ENCODE results near the gene KCNQ4.

The KCNQ4 gene

GRCh38 chr1:40796939-40797667 lies 13.5 kb downstream of the KCNQ4 start:
- DNase-seq: no peak

DNA sequence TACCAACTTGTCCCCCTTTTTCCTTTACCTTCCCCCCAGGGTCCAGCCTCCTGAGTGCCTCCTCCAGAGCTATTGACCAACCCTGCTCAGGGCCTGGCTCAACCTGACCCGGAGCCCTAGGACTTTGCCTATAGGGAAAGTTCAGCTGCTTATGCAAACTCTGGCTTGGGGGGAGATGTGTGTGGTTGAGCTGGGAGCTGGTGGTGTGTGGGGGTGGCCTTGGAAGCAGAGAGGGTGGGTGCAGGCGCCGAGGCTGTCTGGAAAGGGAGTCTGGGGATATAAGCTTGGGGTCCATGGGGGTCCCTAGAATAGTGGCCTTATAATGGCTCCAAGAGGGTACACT lies 14.1 kb downstream of the KCNQ4 start:
- DNase-seq: no peak

DNA sequence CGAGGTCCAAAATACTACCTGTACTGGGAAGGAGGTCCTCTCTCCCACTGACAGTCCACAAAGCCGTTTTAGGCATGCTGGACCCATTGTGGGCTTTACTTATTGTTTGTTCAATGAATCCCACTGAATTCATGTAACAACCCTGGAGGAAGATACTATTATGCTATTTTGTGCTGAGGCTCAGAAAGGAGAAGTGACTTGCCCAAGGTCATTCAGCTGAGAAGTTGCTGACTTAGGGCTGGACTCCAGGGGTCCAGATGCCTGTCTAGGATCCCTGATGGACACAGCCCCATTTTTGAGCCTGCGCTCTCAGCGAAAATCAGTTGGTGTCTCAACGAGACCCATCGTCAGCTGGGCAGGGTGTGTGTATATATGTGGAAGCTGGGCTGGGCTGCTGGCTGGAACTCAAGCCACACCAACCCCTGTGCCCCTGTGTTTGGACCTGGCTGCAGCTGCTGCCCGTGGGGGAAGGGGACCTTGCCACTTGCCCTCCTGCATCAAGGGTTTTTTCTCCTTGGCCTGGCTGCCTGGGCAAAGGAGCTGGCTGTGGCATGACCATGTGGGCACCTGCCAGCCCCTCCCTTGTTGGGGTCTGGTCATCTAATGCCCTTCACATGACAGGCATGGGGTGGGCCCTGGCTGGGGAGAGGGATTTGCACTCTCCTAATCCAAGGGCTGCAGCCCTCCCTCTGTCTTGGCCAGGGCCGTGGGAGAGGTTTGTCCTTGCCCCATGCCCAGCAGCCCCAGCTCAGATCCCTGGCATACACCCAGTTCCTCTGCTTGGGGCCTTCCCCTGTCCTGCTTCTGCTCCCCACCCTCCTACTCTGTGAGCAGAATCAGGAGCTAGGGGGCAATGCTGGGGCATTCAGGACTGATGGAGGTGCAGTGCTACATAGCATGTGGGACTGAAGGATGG lies 15.0 kb downstream of the KCNQ4 start:
- no peak for DNase-seq

DNA sequence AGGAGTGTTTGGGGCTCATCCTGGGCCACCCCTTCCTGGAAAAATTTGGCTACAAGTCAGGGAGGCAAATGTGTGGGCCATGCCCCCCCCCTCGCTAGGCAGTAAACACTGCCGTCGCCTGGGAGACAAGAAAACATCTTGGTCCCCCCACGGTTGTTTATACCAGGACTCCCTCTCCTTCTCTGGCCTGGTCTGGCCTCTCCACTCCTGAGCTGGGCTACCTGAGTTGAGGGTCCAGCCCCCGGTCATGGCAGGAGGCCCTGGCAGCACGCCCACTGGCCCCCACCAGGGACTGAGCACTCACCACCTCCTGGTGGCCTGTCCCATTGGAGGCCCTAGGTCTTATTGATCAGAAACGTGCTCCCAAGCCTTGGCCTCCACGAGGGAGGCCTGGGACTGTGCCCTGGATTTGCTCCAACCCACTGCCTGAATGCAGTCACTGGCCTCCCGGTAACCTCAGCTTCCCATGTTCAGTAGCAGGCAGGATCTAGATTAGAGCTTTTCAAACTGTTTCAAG lies 15.8 kb downstream of the KCNQ4 start:
- DNase-seq: no peak

- no peak for DNase-seq
These were observed 18.1 kb downstream of the KCNQ4 start for GRCh38 chr1:40801742-40802077.

GRCh38 chr1:40802078-40802741 lies 18.6 kb downstream of the KCNQ4 start:
- no peak for DNase-seq

GRCh38 chr1:40802742-40803113 lies 19.1 kb downstream of the KCNQ4 start:
- no peak for DNase-seq

DNA sequence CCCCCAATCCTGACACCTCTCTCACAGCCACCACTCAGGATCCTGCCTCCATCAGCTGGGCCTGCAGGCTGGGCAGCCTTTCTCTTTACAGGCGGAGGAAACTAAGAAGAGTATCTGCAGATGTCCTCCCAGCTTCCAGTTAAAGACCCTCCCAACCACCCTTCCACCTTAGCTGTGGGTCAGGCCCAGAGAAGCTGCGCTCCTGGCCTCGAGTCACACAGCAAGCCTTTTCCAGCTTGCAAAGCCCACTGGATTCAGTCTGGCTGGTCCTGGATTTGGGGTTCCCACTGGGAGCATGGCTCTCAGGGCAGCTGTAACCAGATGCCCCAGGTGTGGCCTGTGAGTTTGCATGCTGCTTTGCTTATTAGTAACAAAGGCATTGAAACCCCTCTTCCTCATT lies 19.9 kb downstream of the KCNQ4 start:
- no peak for DNase-seq

- DNase-seq: no peak
These were observed 20.3 kb downstream of the KCNQ4 start for GRCh38 chr1:40803902-40804301.

DNA sequence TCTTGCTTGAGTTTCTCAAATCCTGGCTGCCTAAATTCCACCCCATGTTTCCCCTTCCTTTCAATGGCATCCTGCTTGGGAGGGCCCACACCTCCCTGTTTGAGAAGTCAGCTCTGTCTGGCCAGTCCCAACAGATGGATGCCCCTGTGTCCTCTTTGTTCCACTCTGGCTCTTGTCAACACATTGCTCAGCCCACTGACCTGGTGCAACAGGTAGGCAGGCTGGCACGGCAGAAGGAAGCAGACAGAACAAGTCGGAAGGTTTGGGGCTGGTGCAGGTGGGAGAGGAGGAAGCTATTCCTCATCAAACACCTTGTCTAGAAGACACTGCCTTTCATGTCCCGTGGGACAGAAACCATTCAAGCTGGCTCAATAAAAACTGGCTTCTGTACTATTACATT lies 22.7 kb downstream of the KCNQ4 start:
- DNase-seq: no peak

DNA sequence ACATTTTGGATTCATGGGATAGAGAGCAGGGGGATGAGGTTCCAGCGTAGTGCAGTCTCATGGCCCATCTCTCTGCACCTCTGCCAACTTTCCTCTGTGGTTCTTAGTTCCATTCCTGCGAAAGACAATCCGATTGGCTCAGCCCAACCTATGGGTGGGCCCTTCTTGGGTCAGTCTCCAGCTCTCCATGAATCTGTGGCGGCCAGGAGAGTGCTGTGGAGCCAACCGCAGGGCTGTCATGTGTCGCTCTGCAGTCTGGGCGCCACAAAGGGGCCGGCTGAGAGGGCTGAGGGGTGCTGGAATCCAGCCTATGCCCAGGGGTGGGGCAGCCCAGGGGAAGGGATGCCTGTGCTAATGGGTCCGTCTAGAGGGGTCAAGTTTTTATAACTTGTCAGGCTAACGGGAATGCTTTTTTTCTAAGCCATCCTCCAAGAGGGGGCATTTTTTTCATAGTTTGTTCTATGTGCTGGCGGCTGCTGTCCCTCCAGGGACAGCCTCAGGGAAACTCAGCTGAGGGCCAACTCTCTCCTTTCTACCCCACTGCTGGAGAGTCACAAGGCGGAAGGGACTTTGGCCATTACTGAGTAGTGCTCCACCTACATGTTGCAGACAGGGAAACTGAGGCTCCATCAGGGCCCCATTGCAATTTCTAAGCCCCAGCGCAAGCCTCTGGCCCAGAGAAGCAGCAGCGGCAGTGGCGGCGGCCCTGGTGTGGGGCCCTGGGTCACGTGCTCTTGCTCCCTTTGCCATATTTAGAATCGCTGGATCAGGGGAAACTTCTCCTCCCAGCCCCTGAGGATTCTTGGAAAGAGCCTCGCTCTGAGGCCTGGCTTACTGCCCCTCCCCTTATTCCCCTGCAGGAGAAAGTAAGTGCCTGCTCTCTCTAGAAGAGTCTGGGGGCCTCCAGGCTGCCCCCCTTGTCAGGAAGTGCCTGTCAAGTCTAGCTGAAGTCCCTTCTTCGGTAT lies 23.4 kb downstream of the KCNQ4 start:
- DNase-seq: no peak

- no peak for DNase-seq
These were observed 24.4 kb downstream of the KCNQ4 start for GRCh38 chr1:40808002-40808401.

DNA sequence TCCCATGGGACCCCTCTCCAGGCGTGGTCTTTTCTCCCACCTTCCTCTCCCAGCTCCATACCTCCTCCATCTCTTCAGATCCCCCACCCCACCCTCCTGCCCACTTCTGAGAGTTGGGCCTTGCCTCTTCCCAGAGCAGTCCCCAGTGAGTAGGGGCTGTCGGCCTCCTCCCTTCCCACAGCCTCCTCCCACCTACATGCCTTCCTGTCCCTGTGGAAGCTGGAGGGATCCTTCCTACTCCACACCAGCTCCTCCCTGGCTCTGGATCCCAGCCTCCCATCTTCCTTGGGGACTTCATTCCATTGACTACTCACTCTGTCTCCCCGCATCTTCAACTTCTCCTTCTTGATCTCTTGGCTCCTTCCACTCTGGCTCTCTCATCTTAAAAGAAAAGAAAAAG lies 24.9 kb downstream of the KCNQ4 start:
- no peak for DNase-seq

DNA sequence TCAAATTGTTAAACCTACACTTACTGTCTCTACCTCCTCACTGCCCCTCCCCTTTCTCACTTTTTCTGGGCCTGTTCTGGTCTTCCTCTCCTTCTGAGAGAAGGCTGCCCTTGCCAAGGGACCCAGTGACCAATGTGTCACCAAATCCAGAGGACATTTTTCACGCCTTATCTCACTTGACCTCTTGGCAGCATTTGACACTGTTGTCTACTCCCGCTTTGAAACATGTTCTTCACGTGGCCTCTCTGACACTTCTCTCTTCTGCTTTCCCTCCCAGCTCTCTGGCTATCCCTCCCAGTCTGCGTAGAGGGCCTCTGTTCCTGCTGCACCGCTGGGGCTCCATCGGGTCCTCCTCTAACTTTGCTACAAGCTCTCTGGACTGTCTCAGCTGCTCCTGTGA lies 25.3 kb downstream of the KCNQ4 start:
- no peak for DNase-seq

- DNase-seq: no peak
These were observed 27.3 kb downstream of the KCNQ4 start for GRCh38 chr1:40810927-40811326.

DNA sequence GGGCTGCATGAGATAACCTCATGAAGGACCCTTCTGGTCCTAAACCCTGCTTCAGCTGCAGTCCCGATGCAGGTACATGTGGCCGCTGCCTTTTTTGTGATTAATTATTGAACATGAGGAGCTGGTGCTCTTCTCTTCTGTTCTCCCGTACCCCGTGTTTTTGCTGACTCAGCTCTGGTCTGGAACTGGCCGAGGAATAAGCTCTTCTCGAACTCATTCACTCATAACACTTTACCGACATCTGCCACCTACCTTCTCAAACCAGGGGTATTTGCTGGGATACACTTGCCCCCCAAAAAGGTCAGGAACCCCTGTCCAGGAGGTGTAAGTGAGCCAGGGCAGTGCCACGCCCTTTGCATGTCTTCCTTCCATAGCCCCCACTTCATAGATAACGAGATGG lies 31.8 kb downstream of the KCNQ4 start:
- no peak for DNase-seq

DNA sequence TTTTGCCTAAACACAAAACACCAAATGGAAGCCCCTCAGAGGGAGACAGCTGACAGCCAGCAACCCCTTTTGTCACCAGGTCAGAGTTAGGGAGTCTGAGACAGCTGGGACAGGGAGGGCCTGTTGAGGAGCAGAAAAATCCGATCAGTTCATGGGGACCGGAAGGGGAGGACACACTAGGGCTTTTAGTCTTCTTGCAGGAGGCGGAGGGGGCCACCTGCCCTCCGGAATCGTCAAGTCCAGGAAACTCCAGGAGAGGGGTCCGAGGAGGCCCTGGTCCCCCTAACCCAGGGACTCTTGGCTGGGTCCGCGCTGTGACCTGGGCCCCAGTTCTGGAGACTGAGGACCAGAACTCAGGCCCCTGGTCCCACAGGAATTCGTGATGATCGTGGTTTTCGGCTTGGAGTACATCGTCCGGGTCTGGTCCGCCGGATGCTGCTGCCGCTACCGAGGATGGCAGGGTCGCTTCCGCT lies 34.2 kb downstream of the KCNQ4 start:
- no peak for DNase-seq

DNA sequence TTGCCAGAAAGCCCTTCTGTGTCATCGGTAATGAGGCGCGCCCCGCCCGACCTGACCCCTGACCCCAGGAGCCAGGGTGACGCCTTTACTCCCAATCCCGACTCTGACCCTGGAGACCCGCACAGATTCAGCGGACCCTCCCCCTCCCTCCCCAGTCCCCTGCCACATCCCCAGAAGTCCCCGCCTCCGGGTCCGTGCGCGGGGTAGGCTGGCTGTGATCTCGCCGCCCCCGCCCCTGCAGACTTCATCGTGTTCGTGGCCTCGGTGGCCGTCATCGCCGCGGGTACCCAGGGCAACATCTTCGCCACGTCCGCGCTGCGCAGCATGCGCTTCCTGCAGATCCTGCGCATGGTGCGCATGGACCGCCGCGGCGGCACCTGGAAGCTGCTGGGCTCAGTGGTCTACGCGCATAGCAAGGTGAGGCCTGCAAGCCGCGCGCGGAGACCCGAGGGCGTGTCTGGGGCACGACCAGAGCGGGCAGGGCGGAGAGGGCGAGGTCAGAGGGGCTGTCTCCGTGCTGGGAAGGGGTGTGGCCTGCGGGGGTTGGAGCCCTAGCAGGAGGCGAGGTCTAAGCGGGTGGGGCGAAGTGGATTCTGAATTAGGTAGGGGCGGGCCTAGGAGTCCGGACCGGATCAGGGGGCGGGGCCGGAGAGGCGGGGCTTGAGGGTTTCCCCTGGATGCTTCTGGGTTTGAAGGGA lies 34.8 kb downstream of the KCNQ4 start:
- DNase-seq: no peak

DNA sequence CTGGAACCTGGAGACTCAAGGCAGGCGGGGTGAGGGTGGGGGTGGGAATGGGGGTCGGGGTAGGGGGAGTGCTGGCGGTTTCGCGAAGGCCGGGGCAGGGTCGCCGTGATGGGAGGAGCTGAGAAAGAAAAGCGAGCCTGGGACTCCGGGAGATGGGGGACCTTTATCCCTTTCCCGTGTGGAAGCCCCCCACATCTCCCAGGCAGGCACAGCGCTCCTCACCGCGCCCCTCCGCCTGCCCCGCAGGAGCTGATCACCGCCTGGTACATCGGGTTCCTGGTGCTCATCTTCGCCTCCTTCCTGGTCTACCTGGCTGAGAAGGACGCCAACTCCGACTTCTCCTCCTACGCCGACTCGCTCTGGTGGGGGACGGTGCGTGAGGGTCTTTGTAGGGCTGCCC lies 35.5 kb downstream of the KCNQ4 start:
- no peak for DNase-seq

- DNase-seq: no peak
These were observed 36.7 kb downstream of the KCNQ4 start for GRCh38 chr1:40820251-40820797.

GRCh38 chr1:40820911-40821693 lies 37.5 kb downstream of the KCNQ4 start:
- no peak for DNase-seq
